CD4-positive, alpha-beta T cell treated with Interleukin-6 for 4 hours (primary cell): ENCODE measurements around the gene CASD1.
A peak's percentile ranks its signal among the peaks of the same experiment; 100 is the strongest.

Experiments
- DNase-seq: peaks from one replicate; pipeline ENCODE4 v3.0.0-alpha.2; 2020; ENCODE audit warnings: mixed read lengths

CASD1 gene

DNA sequence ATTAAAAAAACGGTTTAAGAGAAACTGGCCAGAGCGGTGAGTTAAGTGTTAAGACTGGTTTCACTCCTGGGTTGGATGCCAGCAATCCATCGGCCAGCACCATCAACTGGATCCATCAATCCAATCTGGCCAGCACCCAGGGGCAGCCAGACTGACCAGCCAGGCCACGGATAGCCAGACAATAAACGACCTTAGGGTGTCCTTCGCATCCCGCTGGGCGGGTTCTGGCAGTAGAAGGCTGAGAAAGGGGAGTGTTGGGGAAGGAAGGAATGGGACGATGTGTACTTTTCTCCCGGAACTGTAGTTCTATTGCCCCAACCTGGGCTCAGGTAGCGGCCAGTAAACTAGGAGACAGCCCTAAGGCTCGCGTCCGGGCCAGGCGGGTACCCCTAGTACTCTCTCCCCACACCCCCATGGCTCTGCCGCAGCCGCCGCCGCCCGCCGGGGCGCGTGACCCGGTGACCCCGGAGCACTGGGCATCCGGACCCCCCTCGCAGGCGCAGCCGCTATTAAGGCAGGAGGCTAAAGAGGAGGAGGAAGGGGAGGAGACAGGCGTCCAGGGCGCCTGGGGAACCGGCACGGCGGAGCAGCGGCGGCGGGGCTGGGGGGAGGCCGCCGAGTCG lies at the start of gene CASD1:
CASD1 (plus strand) TSS at position 546 of the 623 bp plus-strand sequence. CDS start 276 bp downstream, outside the sequence.
- DNase-seq: peak; percentile 75

- DNase-seq: no peak
These were observed 43.1 kb upstream of the CASD1 start for GRCh38 chr7:94466516-94466915.

- DNase-seq: no peak
These were observed 38.0 kb upstream of the CASD1 start for GRCh38 chr7:94471604-94472003.

DNA sequence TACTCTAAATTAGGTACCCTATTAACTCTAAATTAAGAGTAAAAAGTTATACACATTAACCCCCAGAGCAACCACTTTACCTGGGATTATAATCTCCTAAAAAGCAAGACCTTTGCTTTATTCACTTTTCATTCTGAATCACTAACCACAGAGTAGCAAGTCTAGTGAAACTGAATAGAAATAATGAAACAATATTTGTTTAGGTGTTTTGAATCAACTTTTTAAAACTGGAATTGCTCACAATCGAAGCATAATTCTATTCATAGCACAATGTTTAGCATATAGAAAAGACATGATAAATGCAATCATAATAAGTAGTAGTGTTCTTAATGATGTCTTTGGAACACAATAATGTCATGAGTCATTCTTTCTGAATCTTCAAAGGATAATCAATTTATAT lies 37.0 kb upstream of the CASD1 start:
- no peak for DNase-seq

GRCh38 chr7:94476251-94476840 lies 33.3 kb upstream of the CASD1 start:
- DNase-seq: no peak

GRCh38 chr7:94477878-94478277 lies 31.7 kb upstream of the CASD1 start:
- DNase-seq: no peak

- no peak for DNase-seq
These were observed 30.9 kb upstream of the CASD1 start for GRCh38 chr7:94478648-94479214.

DNA sequence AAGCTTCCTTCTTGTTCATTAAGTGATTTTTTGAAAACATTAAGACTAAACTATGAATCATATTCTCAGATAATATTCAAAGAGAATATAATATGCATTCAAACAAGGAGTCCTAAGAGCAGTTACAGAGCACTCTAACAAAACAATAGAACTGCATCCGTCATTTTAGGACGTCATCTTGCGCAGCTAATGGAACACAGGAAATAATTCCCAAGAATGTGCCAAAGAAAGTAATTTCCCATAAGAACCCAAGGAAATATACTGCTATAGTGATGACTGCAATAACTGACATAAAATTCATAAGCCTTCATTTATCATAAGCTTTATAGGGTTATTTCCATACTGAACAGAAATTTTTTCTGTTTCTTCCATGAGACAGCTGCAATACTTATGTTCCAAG lies 28.3 kb upstream of the CASD1 start:
- no peak for DNase-seq

DNA sequence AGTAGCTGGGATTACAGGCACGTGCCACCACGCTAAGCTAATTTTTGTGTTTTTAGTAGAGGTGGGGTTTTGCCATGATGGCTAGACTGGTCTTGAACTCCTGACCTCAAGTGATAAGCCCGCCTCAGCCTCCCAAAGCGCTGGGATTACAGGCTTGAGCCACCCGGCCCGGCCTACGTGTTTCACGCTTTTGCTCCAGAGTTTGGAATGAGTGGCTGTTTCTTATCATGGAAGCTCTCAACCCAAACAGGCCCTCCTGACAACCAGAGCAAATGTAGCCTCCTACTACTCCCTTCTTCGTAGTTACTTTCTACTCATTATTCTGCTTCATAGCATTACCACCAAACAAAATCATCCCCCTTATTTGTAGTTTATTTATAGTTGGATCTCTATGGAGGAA lies 26.8 kb upstream of the CASD1 start:
- no peak for DNase-seq

GRCh38 chr7:94483843-94484242 lies 25.8 kb upstream of the CASD1 start:
- DNase-seq: no peak

- DNase-seq: no peak
These were observed 23.4 kb upstream of the CASD1 start for GRCh38 chr7:94486216-94486615.

DNA sequence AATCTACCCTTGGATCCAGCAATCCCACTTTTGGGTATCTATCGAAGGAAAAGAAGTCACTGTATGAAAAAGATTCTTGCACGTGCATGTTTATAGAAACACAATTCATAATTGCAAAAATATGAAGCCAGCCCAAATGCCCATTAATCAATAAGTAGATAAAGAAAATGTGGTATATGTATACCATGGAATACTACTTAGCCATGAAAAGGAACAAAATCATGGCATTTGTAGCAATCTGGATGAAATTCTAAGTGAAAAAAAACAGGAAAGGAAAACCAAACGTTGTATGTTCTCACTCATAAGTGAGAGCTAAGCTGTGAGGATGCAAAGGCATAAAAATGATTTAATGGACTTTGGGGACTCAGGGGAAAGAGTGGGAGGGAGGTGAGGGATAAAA lies 18.2 kb upstream of the CASD1 start:
- DNase-seq: no peak

GRCh38 chr7:94492601-94493000 lies 17.0 kb upstream of the CASD1 start:
- no peak for DNase-seq

GRCh38 chr7:94497874-94498670 lies 11.5 kb upstream of the CASD1 start:
- no peak for DNase-seq

- no peak for DNase-seq
These were observed 10.7 kb upstream of the CASD1 start for GRCh38 chr7:94498918-94499317.

DNA sequence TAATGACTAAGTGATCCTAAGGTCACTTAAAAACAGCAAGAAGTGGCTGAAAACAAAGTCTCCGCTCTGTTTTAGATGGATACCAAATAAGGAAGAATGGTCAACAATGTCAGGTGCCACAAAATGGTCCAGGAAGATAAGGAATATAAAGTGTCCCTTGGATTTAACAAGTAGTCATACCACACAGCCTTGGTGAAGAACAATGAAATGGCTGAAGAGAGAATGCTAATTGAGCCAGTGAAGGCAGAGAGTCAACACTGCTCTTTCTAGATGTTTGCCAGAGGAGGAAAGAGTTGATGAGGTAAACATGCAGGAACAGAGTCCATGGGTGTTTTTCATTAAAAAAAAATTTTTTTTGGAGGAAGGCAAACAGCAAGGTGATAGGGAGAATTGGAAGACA lies 2.1 kb upstream of the CASD1 start:
- DNase-seq: no peak

- DNase-seq: no peak
These were observed 1.6 kb upstream of the CASD1 start for GRCh38 chr7:94507962-94508361.

DNA sequence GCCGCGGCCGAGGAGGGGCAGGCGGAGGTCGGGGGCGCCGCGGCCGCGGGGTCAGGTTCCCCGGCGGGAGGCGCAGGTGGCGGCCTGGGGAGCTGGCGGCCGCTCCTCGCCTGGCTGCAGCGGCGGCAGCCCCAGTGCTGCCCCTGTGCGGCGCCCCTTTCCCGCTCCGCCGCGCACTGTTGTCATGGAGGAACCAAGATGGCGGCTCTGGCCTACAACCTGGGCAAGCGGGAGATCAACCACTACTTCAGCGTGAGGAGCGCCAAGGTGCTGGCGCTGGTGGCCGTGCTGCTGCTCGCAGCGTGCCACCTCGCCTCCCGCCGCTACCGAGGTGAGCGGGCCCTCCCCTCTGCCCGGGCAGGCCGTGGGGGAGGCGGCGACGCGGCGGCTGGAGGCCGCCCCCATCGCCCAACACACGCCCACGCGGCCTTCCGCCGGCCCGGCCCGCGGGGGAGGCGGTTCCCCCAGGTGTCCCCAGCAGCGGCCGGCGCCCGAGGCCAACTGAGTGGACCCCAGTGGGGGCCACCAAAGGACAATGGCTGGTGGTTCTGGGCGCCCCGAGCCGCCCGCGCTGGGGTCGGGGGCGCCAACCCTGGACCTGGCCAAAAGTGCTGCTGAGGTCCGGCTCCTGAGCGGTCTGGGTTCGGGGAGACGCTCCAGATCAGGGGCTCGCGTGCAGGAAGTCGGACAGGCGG lies 425 bp downstream of the CASD1 start:
- peak; percentile 69 for DNase-seq

DNA sequence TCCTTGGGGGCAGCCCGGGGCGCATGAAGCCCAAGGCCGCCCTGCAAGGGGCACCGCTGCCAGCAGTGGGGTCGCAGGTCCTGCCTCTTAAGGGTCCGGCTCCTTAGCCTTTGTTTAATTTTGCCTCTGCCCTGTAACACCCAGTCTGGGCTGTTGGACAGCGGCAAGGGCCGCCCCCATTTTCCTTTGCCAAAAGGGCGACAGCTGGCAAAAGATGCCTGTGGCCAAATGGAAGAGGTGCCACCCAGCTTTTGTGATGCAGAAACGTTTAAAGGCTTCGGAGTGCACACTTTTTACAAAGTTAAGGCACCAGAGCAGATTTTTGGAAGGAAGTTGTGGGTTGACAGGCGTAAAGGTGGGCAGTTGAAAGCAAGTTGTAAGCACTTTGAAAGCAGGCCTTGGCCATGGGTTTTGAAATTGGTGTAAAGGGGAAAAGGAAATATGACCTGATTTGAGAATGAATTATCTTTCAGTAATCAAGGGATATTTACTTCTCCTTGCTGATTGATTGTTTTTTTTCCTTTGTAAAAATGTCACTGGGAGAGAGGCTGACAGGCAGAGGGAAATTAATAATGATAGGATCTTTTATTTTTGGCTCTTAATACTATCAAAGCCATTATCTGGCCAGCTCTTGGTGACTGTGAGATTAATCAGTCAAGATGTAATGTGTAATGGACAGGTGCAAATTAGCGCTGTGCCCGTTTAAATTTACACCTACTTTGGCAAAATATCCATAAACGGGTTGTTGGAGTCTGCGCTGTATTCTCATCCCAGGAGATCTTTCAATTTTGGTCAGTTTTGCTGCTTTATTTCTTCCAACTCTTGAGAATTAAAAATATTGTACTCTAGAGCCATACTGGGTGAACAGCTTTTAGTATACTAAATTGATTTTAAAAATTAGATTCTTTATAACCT lies 1.2 kb downstream of the CASD1 start:
- peak; percentile 25 for DNase-seq

DNA sequence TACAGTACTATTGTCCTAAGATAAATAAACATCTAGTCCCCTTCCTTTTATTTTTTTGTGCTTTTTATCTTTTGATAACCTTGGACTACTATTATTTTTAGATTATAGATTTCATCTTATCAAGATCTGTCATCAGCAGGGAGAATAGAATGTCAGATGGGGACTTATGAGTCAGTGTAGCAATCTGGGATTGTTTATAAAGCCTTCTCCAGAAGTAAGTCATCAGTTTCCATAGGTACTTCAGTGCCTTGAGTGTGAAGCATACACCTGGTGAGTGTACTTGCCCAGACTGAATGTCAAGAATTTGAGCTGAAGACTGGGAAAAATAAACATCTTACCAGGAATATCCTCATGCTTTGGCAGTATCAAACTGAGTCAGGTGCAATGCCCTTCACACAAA lies 2.1 kb downstream of the CASD1 start:
- DNase-seq: no peak

DNA sequence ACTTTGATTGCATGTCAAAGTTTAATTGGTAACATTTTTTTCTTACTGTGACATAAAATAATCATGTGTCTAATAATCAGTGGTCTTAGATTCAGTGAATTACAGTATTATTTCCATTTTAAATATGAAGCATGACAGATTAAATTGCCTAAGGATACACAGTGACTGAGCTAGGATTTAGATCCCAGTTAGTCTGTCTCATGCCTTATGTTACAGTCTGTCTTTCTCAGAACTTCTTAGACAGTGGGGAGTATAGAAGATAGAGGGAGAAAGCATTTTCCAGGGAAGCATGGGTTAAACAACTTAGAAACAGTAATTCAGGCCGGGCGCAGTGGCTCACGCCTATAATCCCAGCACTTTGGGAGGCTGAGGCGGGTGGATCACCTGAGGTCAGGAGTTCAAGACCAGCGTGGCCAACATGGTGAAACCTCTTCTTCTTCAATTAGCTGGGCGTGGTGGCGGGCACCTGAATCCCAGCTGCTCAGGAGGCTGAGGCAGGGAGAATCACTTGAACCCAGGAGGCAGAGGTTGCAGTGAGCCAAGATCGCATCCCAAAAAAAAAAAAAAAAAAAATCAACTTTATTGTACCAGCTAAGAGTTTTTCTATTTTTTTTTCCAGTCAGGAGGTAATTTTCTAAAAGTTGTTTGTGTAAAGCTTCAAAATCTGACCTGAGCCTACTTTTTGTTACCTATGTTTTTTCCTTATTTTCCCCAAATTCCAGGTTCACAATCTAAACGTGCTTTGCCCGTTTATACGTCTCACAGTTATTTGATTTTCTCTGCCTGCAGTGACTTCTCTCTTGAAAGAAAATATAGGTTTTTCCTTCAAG lies 3.3 kb downstream of the CASD1 start:
- DNase-seq: no peak
